Breast epithelium (tissue), 3 donors: ENCODE results near the gene MALRD1.

Experiments used
- POLR2A ChIP-seq: fragments of 450-650 bp; IDR thresholded peaks from one replicate; pipeline ENCODE4 v1.6.1; 2016; ENCODE audit warnings: antibody characterized with exemption, mild to moderate bottlenecking, moderate library complexity
- POLR2AphosphoS5 ChIP-seq, 3 donors: sonication (generic); formaldehyde crosslinking; IDR thresholded peaks; one replicate each; pipeline ENCODE4 v1.6.1; 2017; ENCODE audit warnings: antibody characterized with exemption in 3 of 3
- TF ChIP-seq, protein P1 (sequence below), 3 donors: fragments of 450-650 bp; IDR thresholded peaks; one replicate each; pipeline ENCODE4 v1.5.1; 2016 to 2017; ENCODE audit warnings: antibody characterized with exemption in 3 of 3, mild to moderate bottlenecking in 3 of 3, moderate library complexity in 3 of 3

DNA sequence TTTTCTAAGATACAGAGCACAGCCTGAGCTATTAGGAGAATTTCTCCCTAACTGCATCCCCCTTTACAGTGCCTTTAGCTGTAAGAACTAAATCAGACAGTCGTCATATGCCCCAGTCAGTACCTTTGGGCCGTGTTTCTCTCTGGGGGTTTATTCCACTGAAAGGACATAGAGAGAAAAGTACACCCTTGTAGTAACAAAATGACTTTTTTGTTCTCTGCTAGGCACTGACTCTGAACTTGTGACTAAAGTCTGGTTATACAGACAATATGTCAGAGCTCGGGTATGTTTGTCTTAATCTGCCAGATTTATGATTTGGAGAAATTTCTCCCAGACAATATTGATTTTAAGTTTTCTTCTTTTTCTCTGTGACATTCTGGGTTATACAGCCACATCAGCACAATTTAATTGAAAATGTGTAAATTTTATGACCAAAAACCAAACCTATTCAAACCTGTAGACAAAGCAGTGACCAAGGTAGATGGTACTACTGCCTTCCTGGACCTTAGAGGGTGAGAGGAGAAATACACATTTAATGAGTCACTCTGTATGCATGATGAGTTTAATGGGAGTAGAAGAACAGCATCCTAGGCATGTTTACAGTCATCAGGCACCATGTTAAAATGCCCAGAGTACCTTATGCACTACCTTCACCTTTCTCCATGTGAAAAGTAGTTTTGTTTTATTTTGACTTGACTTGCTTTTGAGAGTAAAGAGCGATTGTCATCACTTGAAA is 611.5 kb downstream of the MALRD1 start:
- TF ChIP-seq POLR2AphosphoS5 (IDR thresholded peaks at IDR 0.05) (no peak), POLR2A (no peak)
- TF ChIP-seq, protein P1, sequence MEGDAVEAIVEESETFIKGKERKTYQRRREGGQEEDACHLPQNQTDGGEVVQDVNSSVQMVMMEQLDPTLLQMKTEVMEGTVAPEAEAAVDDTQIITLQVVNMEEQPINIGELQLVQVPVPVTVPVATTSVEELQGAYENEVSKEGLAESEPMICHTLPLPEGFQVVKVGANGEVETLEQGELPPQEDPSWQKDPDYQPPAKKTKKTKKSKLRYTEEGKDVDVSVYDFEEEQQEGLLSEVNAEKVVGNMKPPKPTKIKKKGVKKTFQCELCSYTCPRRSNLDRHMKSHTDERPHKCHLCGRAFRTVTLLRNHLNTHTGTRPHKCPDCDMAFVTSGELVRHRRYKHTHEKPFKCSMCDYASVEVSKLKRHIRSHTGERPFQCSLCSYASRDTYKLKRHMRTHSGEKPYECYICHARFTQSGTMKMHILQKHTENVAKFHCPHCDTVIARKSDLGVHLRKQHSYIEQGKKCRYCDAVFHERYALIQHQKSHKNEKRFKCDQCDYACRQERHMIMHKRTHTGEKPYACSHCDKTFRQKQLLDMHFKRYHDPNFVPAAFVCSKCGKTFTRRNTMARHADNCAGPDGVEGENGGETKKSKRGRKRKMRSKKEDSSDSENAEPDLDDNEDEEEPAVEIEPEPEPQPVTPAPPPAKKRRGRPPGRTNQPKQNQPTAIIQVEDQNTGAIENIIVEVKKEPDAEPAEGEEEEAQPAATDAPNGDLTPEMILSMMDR (IDR thresholded peaks at IDR 0.05) = no peak
